B cell (primary cell): ENCODE results near the gene NIPBL. TPM values are rescaled to one million over a fixed set of nuclear protein-coding genes. Genes with fewer than 3 reads are reported as not detected.

Experiments
- ATAC-seq: fragments of 200-7000 bp; cut with Tn5 transposase; one replicate; pipeline ENCODE4 v1.10.0; 2021; ENCODE audit warnings: low read depth, mild to moderate bottlenecking, moderate number of reproducible peaks, moderate library complexity
- CTCF ChIA-PET: fragments of 350-600 bp; sonication (Branson Sonifier 250); formaldehyde crosslinking; loops from one replicate; lab custom pipeline; 2021; ENCODE audit warnings: antibody characterized with exemption, inconsistent platforms; lab: Charles Lee
- POLR2A ChIA-PET: fragments of 350-600 bp; sonication (Branson Sonifier 250); formaldehyde crosslinking; loops from one replicate; lab custom pipeline; 2021; ENCODE audit warnings: antibody characterized with exemption; lab: Charles Lee
- DNase-seq: peaks from one replicate; pipeline ENCODE4 v3.0.0; 2013
- H2AFZ ChIP-seq: 2 replicates; pipeline ENCODE4 v1.6.1; 2012; ENCODE audit warnings: mild to moderate bottlenecking, low read depth, low read length; ENCODE audit not compliant: insufficient read depth, poor library complexity, severe bottlenecking
- H3K27ac ChIP-seq, 2 donors: 1 replicate in 1 of 2; 2 replicates in 1 of 2; pipeline ENCODE4 v1.5.1; 2012 to 2013; ENCODE audit warnings: low read length in 2 of 2, mild to moderate bottlenecking in 2 of 2, moderate library complexity in 1 of 2
- H3K27me3 ChIP-seq, 4 experiments: fragments of 200-600 bp in 1 of 4; sonication (generic) in 1 of 4; replicated peaks in 1 of 4; 1 replicate in 2 of 4; 2 replicates in 2 of 4; pipeline versions ENCODE4 v1.6.1 to v1.7.0; 2013 to 2016; ENCODE audit warnings: low read length in 3 of 4, mild to moderate bottlenecking in 2 of 4, mixed read lengths in 1 of 4, moderate library complexity in 1 of 4; ENCODE audit not compliant: insufficient read depth in 4 of 4, control insufficient read depth in 3 of 4; ENCODE audit errors: control extremely low read depth in 1 of 4
- H3K36me3 ChIP-seq, 2 experiments: replicated peaks in 1 of 2; 1 replicate in 1 of 2; 2 replicates in 1 of 2; pipeline versions ENCODE4 v1.6.1 to v1.7.1; 2013; ENCODE audit warnings: low read length in 1 of 2; ENCODE audit not compliant: insufficient read depth in 2 of 2, control insufficient read depth in 1 of 2; ENCODE audit errors: control extremely low read depth in 1 of 2, extremely low read depth in 1 of 2
- H3K4me1 ChIP-seq, 2 donors: fragments of 200-600 bp in 1 of 2; sonication (generic) in 1 of 2; 1 replicate in 1 of 2; 2 replicates in 1 of 2; pipeline versions ENCODE4 v1.5.1 to v1.6.1; 2013 to 2017; ENCODE audit warnings: low read length in 2 of 2; ENCODE audit not compliant: control insufficient read depth in 2 of 2, insufficient read depth in 2 of 2
- H3K4me2 ChIP-seq: replicated peaks from 2 replicates; pipeline ENCODE3; 2012; ENCODE audit warnings: mild to moderate bottlenecking, low read depth, low read length; ENCODE audit not compliant: poor library complexity, severe bottlenecking
- H3K4me3 ChIP-seq, 5 experiments: fragments of 200-600 bp in 1 of 5; sonication (generic) in 1 of 5; 1 replicate in 3 of 5; 2 replicates in 2 of 5; pipeline versions ENCODE4 v1.5.1 to v1.7.0; 2011 to 2016; ENCODE audit warnings: low read length in 4 of 5, mild to moderate bottlenecking in 4 of 5, low read depth in 2 of 5, control low read depth in 1 of 5, moderate library complexity in 1 of 5; ENCODE audit not compliant: insufficient read depth in 1 of 5; ENCODE audit errors: control extremely low read depth in 1 of 5, extremely low read depth in 1 of 5
- H3K79me2 ChIP-seq: fragments of 200-600 bp; sonication (generic); one replicate; pipeline ENCODE4 v1.6.0; 2016; ENCODE audit warnings: low read length; ENCODE audit not compliant: control insufficient read depth, insufficient read depth
- H3K9ac ChIP-seq: fragments of 200-600 bp; sonication (generic); 2 replicates; pipeline ENCODE4 v1.6.1; 2017; ENCODE audit warnings: mild to moderate bottlenecking, low read length, moderate library complexity
- H3K9me3 ChIP-seq, 3 donors: one replicate each; pipeline versions ENCODE4 v1.6.1 to v1.7.1; 2013; ENCODE audit warnings: low read length in 2 of 3; ENCODE audit not compliant: control insufficient read depth in 2 of 3, insufficient read depth in 1 of 3; ENCODE audit errors: control extremely low read depth in 1 of 3
- H4K20me1 ChIP-seq: 2 replicates; pipeline ENCODE4 v1.6.0; 2012; ENCODE audit warnings: mild to moderate bottlenecking, low read length; ENCODE audit not compliant: insufficient read depth, control insufficient read depth, poor library complexity, severe bottlenecking
- H3K27ac Mint-ChIP-seq: one replicate; pipeline ENCODE4 v1.8.0; 2021; ENCODE audit warnings: mixed read lengths
- H3K27me3 Mint-ChIP-seq: one replicate; pipeline ENCODE4 v1.8.0; 2021; ENCODE audit warnings: mixed read lengths
- H3K4me1 Mint-ChIP-seq: one replicate; pipeline ENCODE4 v1.8.0; 2021; ENCODE audit warnings: mixed read lengths
- H3K4me3 Mint-ChIP-seq: one replicate; pipeline ENCODE4 v1.8.0; 2021; ENCODE audit warnings: mixed read lengths
- H3K9me3 Mint-ChIP-seq: one replicate; pipeline ENCODE4 v1.8.0; 2022; ENCODE audit warnings: mixed read lengths; ENCODE audit not compliant: insufficient read depth
- EZH2 ChIP-seq: IDR thresholded peaks from 2 replicates; pipeline ENCODE4 v1.6.1; 2012; ENCODE audit warnings: borderline replicate concordance, low read depth, mild to moderate bottlenecking, moderate library complexity, low read length; ENCODE audit not compliant: insufficient read depth, poor library complexity, severe bottlenecking
- WGBS: methylation state at CpG from one replicate; pipeline ENCODE4 v1.1.5; 2013; ENCODE audit warnings: missing lambda C conversion rate; ENCODE audit not compliant: insufficient coverage; 5-methylcytosine and 5-hydroxymethylcytosine counted together
- intact Hi-C: fragments of 100-400 bp; cut with micrococcal nuclease; formaldehyde crosslinking; loops from one replicate; pipeline ENCODE4 v1.10.0; 2022
- polyA plus RNA-seq: library from polyadenylated mRNA; depleted of rRNA; stranded (reverse); fragments of >200 nt; gene quantifications from 2 replicates; pipeline ENCODE4 v1.2.3, GENCODE V29; 2012
- total RNA-seq, 2 donors: library from RNA; stranded (reverse); fragments of 120-200 nt in 1 of 2; gene quantifications; 1 replicate in 1 of 2; 2 replicates in 1 of 2; pipeline versions ENCODE4 v1.2.3 to v1.2.4, GENCODE V29; 2013 to 2022
- TF ChIP-seq, protein P1 (sequence below): fragments of 200-600 bp; IDR thresholded peaks from one replicate; pipeline ENCODE4 v1.8.0; 2022; ENCODE audit warnings: antibody characterized with exemption, mild to moderate bottlenecking

Gene NIPBL
- total and polyA plus RNA-seq, 2 donors (not counting 1 experiment from before 2014, with no cell fraction given) = 24.7 to 112 TPM

DNA sequence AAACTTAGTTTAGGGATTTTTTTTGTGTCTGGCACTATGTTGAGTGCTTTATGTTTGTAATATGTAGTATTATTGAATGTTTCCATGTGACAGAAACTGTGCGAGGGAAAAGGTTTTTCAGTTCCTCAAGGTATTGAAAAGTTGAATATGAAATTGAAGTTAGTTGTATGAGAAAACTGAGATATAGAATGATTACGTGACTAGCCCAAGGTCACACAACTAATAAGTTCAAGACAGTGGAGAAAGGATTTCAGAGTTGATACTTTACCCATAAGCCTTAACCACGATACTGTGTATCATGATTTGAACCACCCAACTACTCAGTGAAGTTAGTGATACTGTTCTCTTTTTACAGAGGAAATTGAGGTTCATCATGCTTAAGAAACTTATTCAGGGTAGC, 5.7 kb downstream of the NIPBL start:
- no peak for ATAC-seq
- H3K27ac Mint-ChIP-seq = no peak overlapping the region
- 0% methylated on average over 1 of the region's 3 CpGs for WGBS
- Histone ChIP-seq H3K27ac (peak overlapping the region in 1 of 2 donors; percentile 20), H3K4me1 (peaks cover 26 to 57% of the 10 kb centered on the region in 2 donors), H4K20me1 (peaks cover 49% of the 10 kb centered on the region), H3K36me3 (peaks cover 0 to 12% of the 10 kb centered on the region in 2 experiments), H3K79me2 (peaks cover 98% of the 10 kb centered on the region), H2AFZ (no peak overlapping the region), H3K9ac (no peak overlapping the region), H3K4me3 (no peak overlapping the region), H3K9me3 (no peaks in the 10 kb centered on the region), H3K4me2 (peak overlapping the region; percentile 20), H3K27me3 (no peaks in the 10 kb centered on the region)
- POLR2A ChIA-PET = no interaction called here
- CTCF ChIA-PET = interaction anchor here (1.0 kb wide), 1 partner anchor 12 kb away, joined by 3 read pairs; no protein-coding TSS in a partner anchor
- peak; percentile 19 for DNase-seq
- H3K4me1 Mint-ChIP-seq = peaks cover 68% of the 10 kb centered on the region
- H3K4me3 Mint-ChIP-seq = peak overlapping the region; percentile 31
- no peaks in the 10 kb centered on the region for H3K27me3 Mint-ChIP-seq
- TF ChIP-seq, protein P1, sequence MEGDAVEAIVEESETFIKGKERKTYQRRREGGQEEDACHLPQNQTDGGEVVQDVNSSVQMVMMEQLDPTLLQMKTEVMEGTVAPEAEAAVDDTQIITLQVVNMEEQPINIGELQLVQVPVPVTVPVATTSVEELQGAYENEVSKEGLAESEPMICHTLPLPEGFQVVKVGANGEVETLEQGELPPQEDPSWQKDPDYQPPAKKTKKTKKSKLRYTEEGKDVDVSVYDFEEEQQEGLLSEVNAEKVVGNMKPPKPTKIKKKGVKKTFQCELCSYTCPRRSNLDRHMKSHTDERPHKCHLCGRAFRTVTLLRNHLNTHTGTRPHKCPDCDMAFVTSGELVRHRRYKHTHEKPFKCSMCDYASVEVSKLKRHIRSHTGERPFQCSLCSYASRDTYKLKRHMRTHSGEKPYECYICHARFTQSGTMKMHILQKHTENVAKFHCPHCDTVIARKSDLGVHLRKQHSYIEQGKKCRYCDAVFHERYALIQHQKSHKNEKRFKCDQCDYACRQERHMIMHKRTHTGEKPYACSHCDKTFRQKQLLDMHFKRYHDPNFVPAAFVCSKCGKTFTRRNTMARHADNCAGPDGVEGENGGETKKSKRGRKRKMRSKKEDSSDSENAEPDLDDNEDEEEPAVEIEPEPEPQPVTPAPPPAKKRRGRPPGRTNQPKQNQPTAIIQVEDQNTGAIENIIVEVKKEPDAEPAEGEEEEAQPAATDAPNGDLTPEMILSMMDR = no peak
- no peak for TF ChIP-seq EZH2
- no peaks in the 10 kb centered on the region for H3K9me3 Mint-ChIP-seq
- intact Hi-C loops = loop anchor here (5.0 kb wide), 1 partner anchor 40 kb away; no protein-coding TSS in a partner anchor

DNA sequence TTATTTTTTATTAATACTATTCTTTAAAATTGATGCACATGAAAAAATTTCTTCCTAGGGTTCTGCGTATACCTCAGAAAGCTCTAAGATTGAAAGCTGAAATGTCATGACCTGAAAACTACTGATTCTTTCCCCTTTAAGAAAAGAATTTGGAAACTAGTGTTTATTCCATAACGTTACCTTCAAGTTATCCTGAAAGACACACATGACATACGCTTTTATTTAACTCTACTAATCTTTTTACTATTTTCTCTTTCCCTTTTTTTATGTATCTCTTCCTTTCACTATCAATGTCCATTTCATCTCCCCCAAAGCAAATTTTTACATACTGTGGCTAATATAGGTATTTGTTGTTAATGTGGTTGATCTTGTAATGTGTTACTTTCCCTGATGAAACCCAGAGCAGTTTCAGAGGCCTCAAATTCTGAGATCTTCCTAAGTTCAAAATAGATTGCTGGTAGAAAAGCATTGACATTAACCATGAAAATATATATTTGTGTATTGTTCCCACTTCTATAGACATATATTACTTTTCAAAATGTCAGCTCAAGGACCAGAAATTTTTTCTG, 7.4 kb downstream of the NIPBL start:
- intact Hi-C loops = loop anchor here (5.0 kb wide), 1 partner anchor 38 kb away; no protein-coding TSS in a partner anchor
- Histone ChIP-seq H3K4me2 (no peak overlapping the region), H3K9me3 (no peaks in the 10 kb centered on the region), H3K79me2 (peaks cover 98% of the 10 kb centered on the region), H3K9ac (no peak overlapping the region), H3K36me3 (peaks cover 0 to 12% of the 10 kb centered on the region in 2 experiments), H3K4me3 (no peak overlapping the region), H2AFZ (no peak overlapping the region), H4K20me1 (peaks cover 66% of the 10 kb centered on the region), H3K27ac (no peak overlapping the region), H3K27me3 (no peaks in the 10 kb centered on the region), H3K4me1 (peaks cover 24 to 66% of the 10 kb centered on the region in 2 donors)
- no peak for DNase-seq
- Mint-ChIP-seq H3K4me3 (no peak overlapping the region), H3K27me3 (no peaks in the 10 kb centered on the region), H3K4me1 (peaks cover 70% of the 10 kb centered on the region), H3K27ac (no peak overlapping the region), H3K9me3 (no peaks in the 10 kb centered on the region)
- no CpG with 5 or more reads among the region's 3 CpGs for WGBS
- no peak for ATAC-seq
- POLR2A ChIA-PET = no interaction called here
- CTCF ChIA-PET = interaction anchor here (1.0 to 1.1 kb wide), 2 partner anchors 8 to 16 kb away, joined by 3 to 6 read pairs; partner anchors contain the start of gene NIPBL
- TF ChIP-seq EZH2 = no peak
- TF ChIP-seq, protein P1 = no peak
